Sciatic nerve (tissue), 2 donors: ENCODE measurements around the gene CLEC9A. TPM values are rescaled to one million over a fixed set of nuclear protein-coding genes. Genes with fewer than 3 reads are reported as not detected.
A peak's percentile ranks its signal among the peaks of the same experiment; 100 is the strongest.
"Not testable (repeated sequence)": the region's sequence is repeated elsewhere in the genome, so short reads cannot be mapped to it uniquely, and the experiment has no call there.

Experiments used
- ATAC-seq: fragments of 200-7000 bp; cut with Tn5 transposase; one replicate; pipeline ENCODE4 v1.9.1; 2020; ENCODE audit warnings: mild to moderate bottlenecking, moderate library complexity
- DNase-seq: peaks from one replicate; pipeline ENCODE4 v3.0.0-alpha.2; 2020; ENCODE audit warnings: low spot score
- intact Hi-C: fragments of 100-400 bp; cut with DNase I; formaldehyde crosslinking; loops from one replicate; pipeline ENCODE4 v1.14.2; 2022
- total RNA-seq: library from RNA; stranded (reverse); fragmentation: NEBNext Ultra II Directional; extraction: Animal tissue kit (Norgen Biotek cat#: 25700); gene quantifications from one replicate; pipeline ENCODE4 v1.2.1, GENCODE V29; 2021
- donor health status: DM: no; HTN: no; CAD: no.
- donor health status: DM: no; HTN: no; CAD: no.

The CLEC9A gene
- 2.3 TPM for total RNA-seq

DNA sequence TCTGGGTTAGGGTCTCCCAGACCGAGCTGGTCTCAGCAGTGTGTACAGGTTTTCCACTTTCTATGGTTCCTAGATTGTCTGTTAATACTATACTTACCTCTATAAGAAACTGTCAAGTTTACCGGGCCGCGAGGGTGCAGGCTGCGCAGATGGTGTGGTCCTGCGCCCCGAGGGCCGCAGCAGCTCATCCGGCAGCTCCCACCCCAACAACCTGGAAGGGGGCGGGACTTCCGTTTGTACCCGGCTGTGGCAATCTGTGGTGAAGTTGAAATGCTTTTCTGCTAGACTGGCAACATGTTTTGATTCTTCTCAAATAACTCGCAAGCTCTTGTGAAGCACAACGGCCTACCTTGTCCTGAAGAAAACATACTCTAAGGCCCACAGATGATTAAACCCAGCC, at the start of gene CLEC9A:
Gene CLEC9A, plus strand, starts transcription at position 237 of the 400 bp plus-strand sequence. CDS start 22,006 bp downstream, outside the sequence.
- intact Hi-C loops = no loop called here

DNA sequence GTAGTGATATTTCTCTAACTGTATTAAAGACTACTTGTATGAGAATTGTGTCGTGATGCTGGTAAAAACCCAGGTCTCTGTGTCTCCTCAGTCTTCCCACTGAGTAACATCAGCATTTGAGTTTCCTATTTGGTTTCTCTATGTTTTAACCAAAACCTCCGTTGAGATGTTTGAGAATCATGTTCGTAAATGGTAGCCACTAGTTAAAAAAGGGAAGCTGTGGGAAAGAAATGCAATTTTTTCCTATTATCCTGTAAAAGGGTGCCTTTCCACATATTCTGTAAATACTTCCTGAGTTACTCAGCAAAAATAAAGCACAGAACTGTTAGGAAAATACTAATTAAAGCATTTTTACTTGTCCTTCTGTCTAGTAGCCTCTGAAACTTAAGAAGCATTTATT, 38.6 kb upstream of the CLEC9A start:
- DNase-seq (no peak), ATAC-seq (no peak)
- intact Hi-C loops = no loop called here

More for the DNA sequence above, at the start of gene CLEC9A:
- DNase-seq = no peak
- no peak for ATAC-seq

DNA sequence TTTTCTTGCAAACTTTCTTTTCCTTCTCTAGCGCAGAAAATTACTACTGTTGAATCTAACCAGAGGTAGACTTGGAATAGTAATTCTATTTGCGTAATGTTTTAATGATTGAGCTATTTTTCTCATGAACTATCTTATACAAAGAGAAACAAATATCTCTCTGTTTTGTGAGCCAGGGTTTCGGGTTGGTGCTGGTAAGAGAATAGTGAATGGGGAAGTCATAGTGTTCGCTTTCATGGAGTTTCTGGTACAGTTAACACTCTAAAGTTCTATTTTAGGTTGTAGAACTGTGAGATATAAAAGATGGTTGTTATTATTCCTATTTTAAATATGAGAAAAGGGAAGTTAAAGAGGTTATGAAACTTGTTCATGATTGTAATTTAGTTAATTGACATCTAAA, 38.2 kb upstream of the CLEC9A start:
- ATAC-seq (no peak), DNase-seq (no peak)
- intact Hi-C loops = no loop called here

- no peak for ATAC-seq
- no peak for DNase-seq
- intact Hi-C loops = no loop called here
Observed at GRCh38 chr12:9999016-9999415, 31.5 kb upstream of the CLEC9A start, which contains the start of gene CLEC1B. Gene CLEC1B, minus strand, starts transcription at chr12:9999121. Its CDS starts 21 bp downstream, at chr12:9999100.

- ATAC-seq = no peak
- no peak for DNase-seq
- intact Hi-C loops = no loop called here
Observed at GRCh38 chr12:10001171-10001776, 29.2 kb upstream of the CLEC9A start.

GRCh38 chr12:10012630-10013330, 17.7 kb upstream of the CLEC9A start:
- DNase-seq (no peak), ATAC-seq (no peak)
- intact Hi-C loops = no loop called here

DNA sequence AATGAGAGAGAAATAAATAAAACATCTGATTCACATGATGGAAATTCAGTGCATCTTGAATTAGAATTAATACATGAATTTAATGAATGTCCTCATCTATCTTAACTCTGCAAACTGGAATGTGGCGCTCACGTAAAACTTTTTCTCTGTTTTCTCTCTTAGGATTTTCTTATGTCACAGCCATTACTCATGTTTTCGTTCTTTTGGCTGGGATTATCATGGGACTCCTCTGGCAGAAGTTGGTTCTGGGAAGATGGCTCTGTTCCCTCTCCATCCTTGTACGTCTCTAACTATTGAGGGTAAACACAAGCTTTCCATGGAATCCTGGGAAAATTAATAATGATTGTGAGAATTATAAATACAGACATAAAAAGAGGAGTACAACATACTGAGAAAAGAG, 15.0 kb upstream of the CLEC9A start:
- DNase-seq (no peak), ATAC-seq (no peak)
- intact Hi-C loops = no loop called here

GRCh38 chr12:10016881-10017280, 13.6 kb upstream of the CLEC9A start:
- intact Hi-C loops = no loop called here
- DNase-seq (no peak), ATAC-seq (no peak)

GRCh38 chr12:10018386-10018785, 12.1 kb upstream of the CLEC9A start:
- intact Hi-C loops = no loop called here
- DNase-seq = no peak
- no peak for ATAC-seq

DNA sequence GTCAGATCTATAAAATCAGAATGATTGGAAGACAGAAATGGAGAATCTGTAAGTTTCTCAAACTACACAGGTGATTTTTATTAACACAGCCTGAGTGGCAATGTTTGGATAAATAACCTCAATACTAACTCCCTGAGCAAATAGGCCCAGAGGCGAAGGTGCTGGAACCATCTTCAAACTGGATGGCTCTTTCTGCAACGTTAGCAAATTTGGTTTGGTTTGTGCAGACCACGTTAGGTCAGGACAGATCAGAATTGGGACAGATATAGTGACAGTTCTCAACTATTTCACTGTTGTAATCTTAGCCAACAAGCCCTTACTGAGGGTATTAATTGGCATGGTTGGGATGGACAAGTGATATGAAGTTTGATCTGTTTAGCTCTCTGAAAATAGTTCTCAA, 9.1 kb upstream of the CLEC9A start:
- DNase-seq (no peak), ATAC-seq (no peak)
- intact Hi-C loops = no loop called here

- intact Hi-C loops = no loop called here
- DNase-seq = no peak
- no peak for ATAC-seq
Observed at GRCh38 chr12:10025236-10025635, 5.2 kb upstream of the CLEC9A start.

DNA sequence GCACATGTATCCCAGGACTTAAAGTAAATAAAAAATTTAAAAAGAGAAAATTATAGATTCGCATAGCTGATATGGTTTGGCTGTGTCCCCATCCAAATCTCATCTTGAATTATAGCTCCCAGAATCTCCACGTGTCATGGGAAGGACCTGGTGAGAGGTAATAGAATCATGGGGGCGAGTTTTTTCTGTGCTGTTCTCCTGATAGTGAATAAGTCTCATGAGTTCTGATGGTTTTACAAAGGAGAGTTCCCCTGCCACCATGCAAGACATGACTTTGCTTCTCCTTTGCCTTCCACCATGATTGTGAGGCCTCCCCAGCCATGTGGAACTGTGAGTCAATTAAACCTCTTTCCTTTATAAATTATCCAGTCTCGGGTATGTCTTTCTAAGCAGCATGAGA, 3.8 kb upstream of the CLEC9A start:
- intact Hi-C loops, ATAC-seq, DNase-seq: not testable (repeated sequence)

- DNase-seq = no peak
- no peak for ATAC-seq
- intact Hi-C loops = no loop called here
Observed at GRCh38 chr12:10027311-10027710, 3.2 kb upstream of the CLEC9A start.

DNA sequence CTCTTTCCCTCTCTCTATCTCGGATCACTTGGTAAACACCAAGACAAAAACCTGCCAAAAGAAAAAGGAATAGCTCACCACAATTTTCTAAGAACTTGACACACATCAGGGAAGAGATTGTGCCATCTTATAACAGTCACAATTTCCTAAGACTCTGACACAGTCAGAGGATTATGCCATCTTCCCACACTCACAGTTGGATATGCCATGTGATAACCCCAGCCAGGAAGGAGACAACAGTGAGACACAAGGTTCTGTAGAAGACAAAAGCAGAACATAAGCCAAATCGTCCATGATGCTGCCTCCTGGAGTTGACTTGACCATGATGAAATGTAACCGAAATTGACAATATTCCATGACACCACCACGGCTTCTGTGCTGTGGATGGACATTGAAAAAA, 2.8 kb upstream of the CLEC9A start:
- DNase-seq (no peak), ATAC-seq (peak; percentile 34)
- intact Hi-C loops = no loop called here

DNA sequence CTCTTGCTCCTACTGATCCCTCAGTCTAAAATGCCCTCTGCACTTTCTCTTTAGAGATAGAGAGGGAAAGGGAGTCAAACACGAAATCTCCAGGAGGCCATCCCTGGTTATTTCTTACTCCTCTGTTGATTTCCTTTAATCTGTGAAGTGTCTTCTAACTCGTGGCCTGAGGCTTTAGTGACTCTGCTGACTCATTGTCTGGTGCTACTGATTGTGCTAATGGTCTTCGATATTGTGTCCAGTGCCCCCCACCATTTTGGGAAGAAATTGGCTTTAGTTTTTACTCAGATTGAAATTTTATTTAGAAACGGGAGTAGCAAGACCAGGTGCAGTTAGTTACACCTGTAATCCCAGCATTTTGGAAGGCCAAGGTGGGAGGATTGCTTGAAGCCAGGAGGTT, 839 bp downstream of the CLEC9A start:
- no peak for ATAC-seq
- DNase-seq = no peak
- intact Hi-C loops = no loop called here

- DNase-seq (no peak), ATAC-seq (no peak)
- intact Hi-C loops = no loop called here
Observed at GRCh38 chr12:10031771-10032175, 1.3 kb downstream of the CLEC9A start.

DNA sequence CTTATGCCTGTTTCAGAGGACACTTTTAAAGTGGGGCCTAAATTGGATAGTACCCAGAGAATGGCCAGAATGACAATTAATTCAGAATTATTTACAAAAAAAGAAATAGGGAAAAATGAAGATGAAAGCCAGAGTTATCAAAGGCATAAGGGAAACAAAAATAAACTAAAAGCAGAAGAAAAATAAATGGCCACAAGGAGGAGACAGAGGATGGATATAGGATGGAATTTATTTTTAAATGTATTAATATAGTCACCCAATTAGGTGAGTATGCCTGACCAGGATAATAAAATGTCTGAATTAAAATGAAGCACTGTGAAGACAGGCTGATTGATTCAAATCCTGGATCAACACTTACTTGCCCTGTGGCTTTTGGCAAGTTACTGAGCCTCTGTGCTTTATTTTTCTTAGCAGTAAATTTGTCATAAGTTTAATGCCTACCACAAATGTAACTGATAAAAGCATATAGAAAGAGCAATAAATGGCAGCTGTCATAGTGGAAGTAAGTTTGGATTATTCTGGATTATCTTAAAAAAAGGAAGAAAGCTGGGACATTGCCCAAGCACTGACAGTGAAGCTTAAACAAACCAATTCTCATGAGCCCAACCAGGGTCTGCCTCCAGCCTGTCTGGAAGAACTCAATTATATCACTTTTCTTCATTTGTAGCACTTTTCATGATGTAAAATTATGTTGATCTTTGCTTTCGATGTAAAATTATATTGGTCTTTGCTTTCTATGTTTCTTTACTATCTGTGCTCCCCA, 3.5 kb downstream of the CLEC9A start:
- peak; percentile 41 for ATAC-seq
- no peak for DNase-seq
- intact Hi-C loops = no loop called here

GRCh38 chr12:10042167-10042566, 11.7 kb downstream of the CLEC9A start:
- DNase-seq = no peak
- intact Hi-C loops = no loop called here

GRCh38 chr12:10048526-10048925, 18.0 kb downstream of the CLEC9A start:
- no peak for ATAC-seq
- intact Hi-C loops = no loop called here
- no peak for DNase-seq

More at GRCh38 chr12:10042167-10042566, 11.7 kb downstream of the CLEC9A start:
- ATAC-seq = no peak
